Fibroblast of pulmonary artery (primary cell): ENCODE results near the gene AICDA.
"Not testable (repeated sequence)": the region's sequence is repeated elsewhere in the genome, so short reads cannot be mapped to it uniquely, and the experiment has no call there.

Experiments used
- DNase-seq: peaks from one replicate; pipeline ENCODE4 v3.0.0-alpha.2; 2010; ENCODE audit warnings: low read depth
- H3K4me3 ChIP-seq: replicated peaks from 2 replicates; pipeline ENCODE4 v1.5.1; 2011; ENCODE audit warnings: low read depth, mild to moderate bottlenecking, control low read depth, low read length, moderate library complexity
- CTCF ChIP-seq: IDR thresholded peaks from 2 replicates; pipeline ENCODE4 v1.5.1; 2011; ENCODE audit warnings: mild to moderate bottlenecking, control low read depth, low read length, inconsistent platforms; ENCODE audit errors: missing control alignments

Gene AICDA

GRCh38 chr12:8644345-8645248 lies 31.9 kb upstream of the AICDA start:
- no peak for DNase-seq
- TF ChIP-seq CTCF, result no peak

GRCh38 chr12:8642775-8643174 lies 30.1 kb upstream of the AICDA start:
- TF ChIP-seq CTCF, result no peak
- H3K4me3 ChIP-seq, result no peak overlapping the region
- no peak for DNase-seq

More at GRCh38 chr12:8644345-8645248, 31.9 kb upstream of the AICDA start:
- H3K4me3 ChIP-seq, result no peak overlapping the region

- H3K4me3 ChIP-seq, result no peak overlapping the region
- no peak for TF ChIP-seq CTCF
- DNase-seq, result no peak
Observed at GRCh38 chr12:8639936-8640335, 27.3 kb upstream of the AICDA start.

- H3K4me3 ChIP-seq, result no peak overlapping the region
- no peak for TF ChIP-seq CTCF
- DNase-seq, result no peak
Observed at GRCh38 chr12:8638951-8639350, 26.3 kb upstream of the AICDA start.

- DNase-seq, result no peak
- no peak for TF ChIP-seq CTCF
- H3K4me3 ChIP-seq, result no peak overlapping the region
Observed at GRCh38 chr12:8637666-8638065, 25.0 kb upstream of the AICDA start.

- no peak for DNase-seq
- TF ChIP-seq CTCF, result no peak
- H3K4me3 ChIP-seq, result no peak overlapping the region
Observed at GRCh38 chr12:8637244-8637643, 24.6 kb upstream of the AICDA start.

GRCh38 chr12:8636581-8636980 lies 23.9 kb upstream of the AICDA start:
- H3K4me3 ChIP-seq, result no peak overlapping the region
- DNase-seq, result no peak
- TF ChIP-seq CTCF, result no peak

GRCh38 chr12:8636007-8636346 lies 23.3 kb upstream of the AICDA start:
- not testable (repeated sequence) for DNase-seq, H3K4me3 ChIP-seq

- not testable (repeated sequence) for H3K4me3 ChIP-seq, DNase-seq
Observed at GRCh38 chr12:8635342-8636006, 22.8 kb upstream of the AICDA start.
